GM21515 (cell line): ENCODE data around the gene UMODL1.

Experiments
- ATAC-seq: cut with Tn5 transposase; IDR thresholded peaks from one replicate; pipeline ENCODE4 v1.9.1; 2021; ENCODE audit not compliant: unreplicated experiment

Gene UMODL1

GRCh38 chr21:42071146-42071737 is at the start of gene UMODL1:
Gene UMODL1, plus strand, starts transcription at chr21:42071317. Its CDS starts 0 bp downstream, at chr21:42071317.
- ATAC-seq, result no peak

- no peak for ATAC-seq
These were observed 49.6 kb upstream of the UMODL1 start for GRCh38 chr21:42021371-42022090.

- ATAC-seq, result no peak
These were observed 49.1 kb upstream of the UMODL1 start for GRCh38 chr21:42022091-42022430.

GRCh38 chr21:42022906-42023305 is 48.2 kb upstream of the UMODL1 start:
- no peak for ATAC-seq

- no peak for ATAC-seq
These were observed 45.6 kb upstream of the UMODL1 start for GRCh38 chr21:42025376-42026081.

- no peak for ATAC-seq
These were observed 45.1 kb upstream of the UMODL1 start for GRCh38 chr21:42026082-42026435.

GRCh38 chr21:42027085-42027821 is 43.9 kb upstream of the UMODL1 start:
- ATAC-seq, result no peak

GRCh38 chr21:42027822-42028765 is 43.0 kb upstream of the UMODL1 start:
- no peak for ATAC-seq

GRCh38 chr21:42028766-42029425 is 42.2 kb upstream of the UMODL1 start:
- ATAC-seq, result no peak

- ATAC-seq, result no peak
These were observed 40.8 kb upstream of the UMODL1 start for GRCh38 chr21:42030311-42030710.

- no peak for ATAC-seq
These were observed 39.9 kb upstream of the UMODL1 start for GRCh38 chr21:42031241-42031640.

- ATAC-seq, result no peak
These were observed 39.3 kb upstream of the UMODL1 start for GRCh38 chr21:42031816-42032215.

- no peak for ATAC-seq
These were observed 38.9 kb upstream of the UMODL1 start for GRCh38 chr21:42032266-42032665.

GRCh38 chr21:42032968-42033367 is 38.1 kb upstream of the UMODL1 start:
- ATAC-seq, result no peak

GRCh38 chr21:42036313-42036712 is 34.8 kb upstream of the UMODL1 start:
- no peak for ATAC-seq

GRCh38 chr21:42037516-42037915 is 33.6 kb upstream of the UMODL1 start:
- no peak for ATAC-seq

GRCh38 chr21:42037943-42038342 is 33.2 kb upstream of the UMODL1 start:
- ATAC-seq, result no peak

- ATAC-seq, result no peak
These were observed 32.7 kb upstream of the UMODL1 start for GRCh38 chr21:42038393-42038792.

- ATAC-seq, result no peak
These were observed 32.2 kb upstream of the UMODL1 start for GRCh38 chr21:42038826-42039425.

- ATAC-seq, result no peak
These were observed 31.6 kb upstream of the UMODL1 start for GRCh38 chr21:42039470-42039901.
